IMR-90 (cell line): ENCODE data around the gene ALG11.

Experiments
- BHLHE40 ChIP-seq: fragments of 150-350 bp; IDR thresholded peaks from 2 replicates; pipeline ENCODE4 v1.6.1; 2016; ENCODE audit warnings: mild to moderate bottlenecking, low read depth, low read length
- CEBPB ChIP-seq: IDR thresholded peaks from 2 replicates; pipeline ENCODE4 v1.6.1; 2012; ENCODE audit warnings: low read depth, low read length, improper control_type of control experiment
- CTCF ChIP-seq: conservative IDR thresholded peaks from 2 replicates; pipeline ENCODE4 v1.5.1; 2012; ENCODE audit warnings: mild to moderate bottlenecking, low read depth, low read length, improper control_type of control experiment
- FOS ChIP-seq: fragments of 150-350 bp; IDR thresholded peaks from 2 replicates; pipeline ENCODE4 v1.6.1; 2016; ENCODE audit warnings: low read depth, low read length
- MAFK ChIP-seq: IDR thresholded peaks from 2 replicates; pipeline ENCODE4 v1.6.1; 2012; ENCODE audit warnings: low read depth, low read length, improper control_type of control experiment
- MXI1 ChIP-seq: IDR thresholded peaks from 2 replicates; pipeline ENCODE4 v1.6.1; 2012; ENCODE audit warnings: low read depth, mild to moderate bottlenecking, low read length, moderate library complexity, borderline replicate concordance
- NFE2L2 ChIP-seq: fragments of 150-350 bp; IDR thresholded peaks from 2 replicates; pipeline ENCODE4 v1.6.1; 2016; ENCODE audit warnings: low read depth, mild to moderate bottlenecking, low read length
- POLR2A ChIP-seq: IDR thresholded peaks from 2 replicates; pipeline ENCODE4 v1.6.1; 2012; ENCODE audit warnings: mild to moderate bottlenecking, low read depth, low read length
- RAD21 ChIP-seq: IDR thresholded peaks from 2 replicates; pipeline ENCODE4 v1.6.1; 2012; ENCODE audit warnings: low read length, improper control_type of control experiment
- RCOR1 ChIP-seq: IDR thresholded peaks from 2 replicates; pipeline ENCODE4 v1.6.1; 2012; ENCODE audit warnings: mild to moderate bottlenecking, low read length, improper control_type of control experiment; ENCODE audit not compliant: insufficient replicate concordance
- RFX5 ChIP-seq: IDR thresholded peaks from 2 replicates; pipeline ENCODE4 v1.8.0; 2012; ENCODE audit warnings: low read depth, mild to moderate bottlenecking, low read length, moderate library complexity
- USF2 ChIP-seq: fragments of 150-350 bp; IDR thresholded peaks from 2 replicates; pipeline ENCODE4 v1.6.1; 2017; ENCODE audit warnings: mild to moderate bottlenecking, antibody characterized with exemption, low read length, low read depth

- TF ChIP-seq CTCF (no peak), MAFK (no peak), POLR2A (no peak), RFX5 (no peak), RAD21 (no peak), USF2 (no peak), CEBPB (no peak), BHLHE40 (no peak), NFE2L2 (no peak), MXI1 (no peak), FOS (no peak), RCOR1 (no peak)
Measured at GRCh38 chr13:52020191-52020590, 8.0 kb downstream of the ALG11 start.
